CD4-positive, alpha-beta memory T cell (primary cell): Measurements from ENCODE around the gene LRP10. TPM values are rescaled to one million over a fixed set of nuclear protein-coding genes. Genes with fewer than 3 reads are reported as not detected.

Experiments
- CTCF ChIA-PET: fragments of 350-600 bp; sonication (Branson Sonifier 250); formaldehyde crosslinking; loops from one replicate; lab custom pipeline; 2021; ENCODE audit warnings: inconsistent platforms; ENCODE audit not compliant: partially characterized antibody; lab: Charles Lee
- POLR2A ChIA-PET: fragments of 350-600 bp; sonication (Branson Sonifier 250); formaldehyde crosslinking; loops from one replicate; lab custom pipeline; 2021; ENCODE audit not compliant: partially characterized antibody; lab: Charles Lee
- DNase-seq, 5 donors: peaks; one replicate each; pipeline versions ENCODE4 v3.0.0 to v3.0.0-alpha.2; 2020 to 2022; ENCODE audit warnings: mixed read lengths in 1 of 5
- H3K27ac ChIP-seq: one replicate; pipeline ENCODE4 v1.7.0; 2013; ENCODE audit warnings: low read depth, low read length
- H3K27me3 ChIP-seq: 2 replicates; pipeline ENCODE4 v1.7.0; 2013; ENCODE audit warnings: mild to moderate bottlenecking, low read length, moderate library complexity; ENCODE audit not compliant: insufficient read depth
- H3K36me3 ChIP-seq: 2 replicates; pipeline ENCODE4 v1.7.0; 2013; ENCODE audit warnings: mild to moderate bottlenecking, low read length, moderate library complexity; ENCODE audit not compliant: insufficient read depth
- H3K4me1 ChIP-seq: 2 replicates; pipeline ENCODE4 v1.7.0; 2013; ENCODE audit warnings: mild to moderate bottlenecking, low read length, moderate library complexity; ENCODE audit not compliant: insufficient read depth
- H3K4me3 ChIP-seq, 2 donors: one replicate each; pipeline ENCODE4 v1.7.0; 2013; ENCODE audit warnings: low read length in 2 of 2, mild to moderate bottlenecking in 1 of 2
- H3K9me3 ChIP-seq, 2 donors: one replicate each; pipeline ENCODE4 v1.7.0; 2013; ENCODE audit warnings: low read length in 2 of 2, control low read depth in 1 of 2; ENCODE audit not compliant: control insufficient read depth in 1 of 2
- H3K27ac Mint-ChIP-seq, 7 donors: one replicate each; pipeline ENCODE4 v1.8.0; 2020 to 2021; ENCODE audit warnings: mixed read lengths in 7 of 7, mild to moderate bottlenecking in 6 of 7, inconsistent platforms in 3 of 7, moderate library complexity in 3 of 7
- H3K27me3 Mint-ChIP-seq, 2 donors: one replicate each; pipeline ENCODE4 v1.8.0; 2020 to 2021; ENCODE audit warnings: mixed read lengths in 2 of 2
- H3K36me3 Mint-ChIP-seq, 2 donors: one replicate each; pipeline ENCODE4 v1.8.0; 2020 to 2021; ENCODE audit warnings: mixed read lengths in 2 of 2, inconsistent platforms in 1 of 2, mild to moderate bottlenecking in 1 of 2
- H3K4me1 Mint-ChIP-seq, 4 donors: one replicate each; pipeline ENCODE4 v1.8.0; 2020 to 2021; ENCODE audit warnings: mixed read lengths in 4 of 4, mild to moderate bottlenecking in 1 of 4
- H3K4me3 Mint-ChIP-seq, 8 donors: one replicate each; pipeline ENCODE4 v1.8.0; 2020 to 2021; ENCODE audit warnings: mixed read lengths in 8 of 8, mild to moderate bottlenecking in 7 of 8, moderate library complexity in 6 of 8, inconsistent platforms in 3 of 8
- H3K9me3 Mint-ChIP-seq, 8 donors: one replicate each; pipeline ENCODE4 v1.8.0; 2020 to 2021; ENCODE audit warnings: mixed read lengths in 8 of 8, mild to moderate bottlenecking in 5 of 8, inconsistent platforms in 3 of 8, moderate library complexity in 1 of 8
- intact Hi-C: fragments of 100-400 bp; cut with micrococcal nuclease; formaldehyde crosslinking; loops from one replicate; pipeline ENCODE4 v1.15.1; 2023
- polyA plus RNA-seq, 2 donors: library from polyadenylated mRNA; unstranded; fragments of 300-500 nt; fragmentation: Illumina TruSeq; gene quantifications; one replicate each; pipeline ENCODE4 v1.2.3, GENCODE V29; 2021
- total RNA-seq, 2 experiments: library from RNA; stranded (reverse); gene quantifications; one replicate each; pipeline ENCODE4 v1.2.3, GENCODE V29; 2021

Gene LRP10
- total and polyA plus RNA-seq, 4 experiments from 2014 or later: 92.0 to 118 (median 95.6) TPM

DNA sequence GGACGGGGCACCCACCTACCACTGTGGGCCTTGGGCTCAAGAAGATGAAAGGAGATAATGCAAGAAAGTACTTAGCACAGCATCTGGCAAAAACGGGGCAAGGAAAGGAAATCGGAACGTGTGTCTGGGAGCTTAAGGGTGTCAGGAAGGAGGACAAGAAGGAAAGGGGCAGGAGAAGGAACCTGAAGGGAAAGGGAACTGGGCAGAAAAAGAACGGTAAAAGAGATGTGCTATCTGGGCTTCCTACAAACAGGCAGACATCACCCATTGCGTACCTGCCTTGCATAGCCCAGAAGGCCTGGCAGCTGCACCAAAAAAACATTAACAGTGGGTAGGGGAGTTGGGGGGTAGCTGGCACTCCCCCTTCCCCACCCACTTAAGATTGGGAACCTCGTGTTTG, 10.5 kb downstream of the LRP10 start:
- Mint-ChIP-seq H3K4me1 (peaks cover 19 to 60% (median 33%) of the 10 kb centered on the region in 4 donors), H3K9me3 (peaks cover 0 to 2% (median 0%) of the 10 kb centered on the region in 8 donors), H3K27me3 (no peaks in the 10 kb centered on the region), H3K36me3 (peaks cover 18 to 26% of the 10 kb centered on the region in 2 donors), H3K27ac (peak overlapping the region; percentile 2 to 69 (median 24)), H3K4me3 (peak overlapping the region in 1 of 8 donors; percentile 60)
- no peak overlapping the region for H3K4me3 ChIP-seq
- H3K27ac ChIP-seq: no peak overlapping the region
- H3K36me3 ChIP-seq: peaks cover 22% of the 10 kb centered on the region
- DNase-seq: no peak
- intact Hi-C loops: no loop called here
- ChIA-PET CTCF (interaction anchor here (0.6 to 11.4 kb wide), 9 partner anchors 9 to 293 kb away, joined by 3 to 191 read pairs (median 5); partner anchors contain the start of genes AJUBA, DAD1 and LRP10), POLR2A (interaction anchor here (0.6 to 10.8 kb wide), 8 partner anchors 9 to 52 kb away, joined by 3 to 208 read pairs (median 4); partner anchors contain the start of genes LRP10 and RBM23)
- H3K9me3 ChIP-seq: no peaks in the 10 kb centered on the region
- no peaks in the 10 kb centered on the region for H3K27me3 ChIP-seq
- peaks cover 26% of the 10 kb centered on the region for H3K4me1 ChIP-seq

GRCh38 chr14:22882529-22883172, 11.1 kb downstream of the LRP10 start:
- Mint-ChIP-seq H3K9me3 (peaks cover 0 to 3% (median 0%) of the 10 kb centered on the region in 8 donors), H3K4me3 (peak overlapping the region in 1 of 8 donors; percentile 36), H3K27ac (peak overlapping the region in 6 of 7 donors; percentile 6 to 72 (median 38)), H3K4me1 (peaks cover 23 to 63% (median 38%) of the 10 kb centered on the region in 4 donors), H3K36me3 (peaks cover 15 to 23% of the 10 kb centered on the region in 2 donors), H3K27me3 (no peaks in the 10 kb centered on the region)
- H3K27ac ChIP-seq: no peak overlapping the region
- H3K4me1 ChIP-seq: peaks cover 30% of the 10 kb centered on the region
- peaks cover 16% of the 10 kb centered on the region for H3K36me3 ChIP-seq
- POLR2A ChIA-PET: interaction anchor here (0.7 to 10.8 kb wide), 6 partner anchors 8 to 52 kb away, joined by 3 to 208 read pairs (median 10); partner anchors contain the start of genes LRP10 and RBM23
- peak in 3 of 5 donors; percentile 29 to 72 (median 37) for DNase-seq
- no peaks in the 10 kb centered on the region for H3K9me3 ChIP-seq
- CTCF ChIA-PET: interaction anchor here (0.6 to 11.4 kb wide), 9 partner anchors 10 to 293 kb away, joined by 3 to 191 read pairs (median 5); partner anchors contain the start of genes AJUBA, DAD1 and LRP10
- H3K4me3 ChIP-seq: no peak overlapping the region
- no peaks in the 10 kb centered on the region for H3K27me3 ChIP-seq
- intact Hi-C loops: no loop called here

DNA sequence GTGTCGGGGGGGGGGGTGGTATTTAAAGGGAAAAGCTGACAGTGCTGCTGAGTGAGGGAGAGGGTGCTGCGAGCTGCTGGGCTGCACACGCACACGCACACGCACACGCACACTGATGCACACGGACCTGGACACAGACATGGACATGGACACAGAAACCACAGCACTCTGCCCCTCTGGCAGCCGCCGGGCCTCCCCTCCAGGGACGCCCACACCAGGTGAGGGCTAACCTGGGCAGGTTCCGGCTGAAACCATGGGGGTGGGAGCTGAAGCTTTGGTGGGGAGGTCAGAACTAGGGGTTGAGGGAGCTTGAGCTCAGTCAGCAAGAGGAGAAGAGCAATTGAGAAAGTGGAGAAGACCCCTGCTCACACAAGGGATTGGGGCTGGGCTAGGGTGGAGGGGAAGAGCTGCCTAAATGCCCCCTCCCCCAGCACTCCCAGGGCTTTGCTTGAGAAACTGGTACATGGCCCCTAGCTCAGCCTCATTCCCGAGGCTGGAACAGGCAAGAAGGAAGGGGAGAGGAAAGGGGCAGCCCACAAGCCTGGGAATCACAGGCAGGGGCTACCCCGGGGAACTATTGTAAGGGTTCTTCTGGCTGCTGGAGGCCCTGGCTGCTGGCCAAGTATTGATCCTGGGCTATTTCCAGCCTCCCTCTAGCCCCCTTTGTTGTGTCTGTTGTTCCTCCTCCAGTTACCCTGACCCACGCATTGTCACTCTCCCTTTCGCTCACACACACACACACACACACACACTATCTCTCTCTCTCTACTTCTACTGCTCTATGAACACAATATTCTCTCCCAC, 11.8 kb downstream of the LRP10 start, which contains the start of gene REM2:
Gene REM2 (plus strand): TSS at position 50 of the 804 bp plus-strand sequence. CDS start 66 bp downstream, at position 116.
- peaks cover 9% of the 10 kb centered on the region for H3K36me3 ChIP-seq
- ChIA-PET POLR2A (interaction anchor here (1.1 to 10.8 kb wide), 6 partner anchors 11 to 34 kb away, joined by 4 to 208 read pairs (median 12); partner anchors contain the start of genes LRP10 and RBM23), CTCF (interaction anchor here (1.4 to 11.4 kb wide), 6 partner anchors 11 to 294 kb away, joined by 4 to 191 read pairs (median 5); partner anchors contain the start of genes AJUBA, DAD1 and LRP10)
- H3K27ac Mint-ChIP-seq: peak within 1 kb of the TSS; percentile 13 to 95 (median 72)
- H3K27ac ChIP-seq: no peak within 1 kb of the TSS
- no peak within 1 kb of the TSS for H3K4me3 ChIP-seq
- intact Hi-C loops: no loop called here
- H3K4me1 ChIP-seq: peaks cover 38% of the 10 kb centered on the region
- no peaks in the 10 kb centered on the region for H3K27me3 ChIP-seq
- no peaks in the 10 kb centered on the region for H3K27me3 Mint-ChIP-seq
- peak within 1 kb of the TSS in 2 of 8 donors; percentile 1 to 60 for H3K4me3 Mint-ChIP-seq
- no peaks in the 10 kb centered on the region for H3K9me3 ChIP-seq
- peaks cover 8 to 16% of the 10 kb centered on the region in 2 donors for H3K36me3 Mint-ChIP-seq
- peaks cover 0 to 3% (median 0%) of the 10 kb centered on the region in 8 donors for H3K9me3 Mint-ChIP-seq
- peaks cover 25 to 64% (median 44%) of the 10 kb centered on the region in 4 donors for H3K4me1 Mint-ChIP-seq
- no peak for DNase-seq

- POLR2A ChIA-PET: interaction anchor here (0.6 to 10.8 kb wide), 8 partner anchors 12 to 296 kb away, joined by 3 to 208 read pairs (median 7); partner anchors contain the start of genes LRP10, PRMT5 and RBM23
- Histone ChIP-seq H3K4me1 (peaks cover 46% of the 10 kb centered on the region), H3K4me3 (no peak overlapping the region), H3K27me3 (no peaks in the 10 kb centered on the region), H3K27ac (no peak overlapping the region), H3K9me3 (no peaks in the 10 kb centered on the region), H3K36me3 (peaks cover 4% of the 10 kb centered on the region)
- intact Hi-C loops: no loop called here
- H3K4me3 Mint-ChIP-seq: peak overlapping the region in 1 of 8 donors; percentile 1
- DNase-seq: no peak
- CTCF ChIA-PET: interaction anchor here (9.8 to 11.4 kb wide), 2 partner anchors 12 to 15 kb away, joined by 84 to 191 read pairs; partner anchors contain the start of gene LRP10
- peaks cover 28 to 72% (median 48%) of the 10 kb centered on the region in 4 donors for H3K4me1 Mint-ChIP-seq
- H3K9me3 Mint-ChIP-seq: peaks cover 0 to 3% (median 0%) of the 10 kb centered on the region in 8 donors
- peaks cover 4 to 8% of the 10 kb centered on the region in 2 donors for H3K36me3 Mint-ChIP-seq
- no peaks in the 10 kb centered on the region for H3K27me3 Mint-ChIP-seq
- H3K27ac Mint-ChIP-seq: peak overlapping the region; percentile 66 to 95 (median 77)
These were observed 12.7 kb downstream of the LRP10 start for GRCh38 chr14:22884076-22884737.

- DNase-seq: no peak
- intact Hi-C loops: no loop called here
- ChIA-PET CTCF (interaction anchor here (1.5 to 11.4 kb wide), 9 partner anchors 12 to 62 kb away, joined by 3 to 191 read pairs (median 9); partner anchors contain the start of gene LRP10), POLR2A (interaction anchor here (0.6 to 10.8 kb wide), 9 partner anchors 11 to 334 kb away, joined by 3 to 208 read pairs (median 8); partner anchors contain the start of genes LRP10, PRMT5 and RBM23)
- H3K4me3 Mint-ChIP-seq: peak overlapping the region in 5 of 8 donors; percentile 4 to 54 (median 33)
- no peaks in the 10 kb centered on the region for H3K36me3 ChIP-seq
- no peak overlapping the region for H3K27ac ChIP-seq
- H3K27me3 ChIP-seq: no peaks in the 10 kb centered on the region
- peaks cover 30 to 79% (median 54%) of the 10 kb centered on the region in 4 donors for H3K4me1 Mint-ChIP-seq
- no peaks in the 10 kb centered on the region for H3K27me3 Mint-ChIP-seq
- no peak overlapping the region for H3K4me3 ChIP-seq
- H3K9me3 ChIP-seq: no peaks in the 10 kb centered on the region
- H3K9me3 Mint-ChIP-seq: peaks cover 0 to 2% (median 0%) of the 10 kb centered on the region in 8 donors
- peaks cover 53% of the 10 kb centered on the region for H3K4me1 ChIP-seq
- peaks cover 1 to 2% of the 10 kb centered on the region in 2 donors for H3K36me3 Mint-ChIP-seq
- peak overlapping the region in 6 of 7 donors; percentile 20 to 95 (median 64) for H3K27ac Mint-ChIP-seq
These were observed 13.4 kb downstream of the LRP10 start for GRCh38 chr14:22884738-22885523.
